ENCODE results near the gene ALG1.

ALG1 gene

DNA sequence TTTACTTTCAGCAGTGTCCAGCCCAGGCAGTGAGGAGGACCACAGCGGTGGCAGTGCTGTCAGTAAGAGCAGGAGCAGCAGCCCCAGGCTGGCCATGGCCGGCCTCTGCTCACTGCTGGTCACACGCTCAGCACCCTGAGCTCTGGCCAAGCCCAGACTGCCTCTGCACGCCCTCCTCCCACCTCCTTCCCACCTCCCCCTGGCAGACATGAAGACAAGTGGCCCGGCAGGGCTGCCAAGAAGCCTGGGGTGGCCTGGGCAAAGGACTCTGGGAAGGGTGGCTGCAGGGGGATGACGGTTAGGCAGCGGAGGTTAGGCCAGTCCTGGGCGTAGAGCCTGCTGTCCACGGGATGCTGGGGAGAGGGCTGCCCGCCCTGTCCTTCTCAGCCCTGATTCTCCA lies 5.8 kb upstream of the ALG1 start, which contains the start of gene C16orf89:
C16orf89 (minus strand) TSS at position 144 of the 400 bp plus-strand sequence; CDS start at position 96, 48 bp downstream.
- H3K4me3 ChIP-seq (ENCODE audit: low read depth, low read length): no peak within 1 kb of the TSS
- TF ChIP-seq, protein P1, sequence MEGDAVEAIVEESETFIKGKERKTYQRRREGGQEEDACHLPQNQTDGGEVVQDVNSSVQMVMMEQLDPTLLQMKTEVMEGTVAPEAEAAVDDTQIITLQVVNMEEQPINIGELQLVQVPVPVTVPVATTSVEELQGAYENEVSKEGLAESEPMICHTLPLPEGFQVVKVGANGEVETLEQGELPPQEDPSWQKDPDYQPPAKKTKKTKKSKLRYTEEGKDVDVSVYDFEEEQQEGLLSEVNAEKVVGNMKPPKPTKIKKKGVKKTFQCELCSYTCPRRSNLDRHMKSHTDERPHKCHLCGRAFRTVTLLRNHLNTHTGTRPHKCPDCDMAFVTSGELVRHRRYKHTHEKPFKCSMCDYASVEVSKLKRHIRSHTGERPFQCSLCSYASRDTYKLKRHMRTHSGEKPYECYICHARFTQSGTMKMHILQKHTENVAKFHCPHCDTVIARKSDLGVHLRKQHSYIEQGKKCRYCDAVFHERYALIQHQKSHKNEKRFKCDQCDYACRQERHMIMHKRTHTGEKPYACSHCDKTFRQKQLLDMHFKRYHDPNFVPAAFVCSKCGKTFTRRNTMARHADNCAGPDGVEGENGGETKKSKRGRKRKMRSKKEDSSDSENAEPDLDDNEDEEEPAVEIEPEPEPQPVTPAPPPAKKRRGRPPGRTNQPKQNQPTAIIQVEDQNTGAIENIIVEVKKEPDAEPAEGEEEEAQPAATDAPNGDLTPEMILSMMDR (IDR thresholded peaks at IDR 0.05; ENCODE audit: borderline replicate concordance, insufficient read depth, low read depth, low read length): no peak

GRCh38 chr16:5066511-5066910 lies 5.1 kb upstream of the ALG1 start:
- no peak overlapping the region for H3K4me3 ChIP-seq (ENCODE audit: low read depth, low read length)
- TF ChIP-seq, protein P1 (IDR thresholded peaks at IDR 0.05; ENCODE audit: borderline replicate concordance, insufficient read depth, low read depth, low read length): no peak

GRCh38 chr16:5069048-5069447 lies 2.6 kb upstream of the ALG1 start:
- TF ChIP-seq, protein P1 (IDR thresholded peaks at IDR 0.05; ENCODE audit: borderline replicate concordance, insufficient read depth, low read depth, low read length): no peak
- no peak overlapping the region for H3K4me3 ChIP-seq (ENCODE audit: low read depth, low read length)

- no peak overlapping the region for H3K4me3 ChIP-seq (ENCODE audit: low read depth, low read length)
- TF ChIP-seq, protein P1 (IDR thresholded peaks at IDR 0.05; ENCODE audit: borderline replicate concordance, insufficient read depth, low read depth, low read length): no peak
These were observed 1.8 kb upstream of the ALG1 start for GRCh38 chr16:5069854-5070253.

DNA sequence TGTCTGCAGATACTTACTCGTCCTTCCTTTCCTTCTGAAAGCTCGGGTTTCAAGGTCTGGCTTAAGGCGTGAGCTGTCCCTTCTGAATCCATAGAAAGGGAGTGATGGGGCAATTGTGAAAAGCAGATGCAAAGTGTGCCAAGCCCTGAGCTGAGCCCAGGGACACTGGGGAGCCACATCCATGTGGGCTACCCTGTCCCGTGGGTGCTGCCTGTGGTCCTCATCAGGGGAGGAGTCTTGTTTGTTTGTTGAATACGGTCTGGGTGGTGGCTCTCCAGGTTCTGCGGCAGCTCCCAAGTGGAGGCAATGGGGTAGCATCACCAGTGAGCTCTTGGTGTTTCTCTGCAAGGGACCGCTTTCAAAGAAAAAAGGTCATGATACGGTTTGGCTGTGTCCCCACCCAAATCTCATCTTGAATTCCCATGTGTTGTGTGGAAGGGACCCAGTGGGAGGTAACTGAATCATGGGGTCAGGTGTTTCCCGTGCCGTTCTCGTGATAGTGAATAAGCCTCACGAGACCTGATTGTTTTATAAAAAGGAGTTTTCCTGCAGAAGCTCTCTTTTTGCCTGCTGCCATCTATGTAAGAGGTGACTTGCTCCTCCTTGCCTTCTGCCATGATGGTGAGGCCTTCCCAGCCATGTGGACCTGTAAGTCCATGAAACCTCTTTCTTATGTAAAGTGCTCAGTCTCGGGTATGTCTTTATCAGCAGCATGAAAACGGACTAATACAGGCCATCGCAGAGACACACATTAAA lies 1.0 kb upstream of the ALG1 start:
- H3K4me3 ChIP-seq (ENCODE audit: low read depth, low read length): no peak overlapping the region
- TF ChIP-seq, protein P1 (IDR thresholded peaks at IDR 0.05; ENCODE audit: borderline replicate concordance, insufficient read depth, low read depth, low read length): no peak

DNA sequence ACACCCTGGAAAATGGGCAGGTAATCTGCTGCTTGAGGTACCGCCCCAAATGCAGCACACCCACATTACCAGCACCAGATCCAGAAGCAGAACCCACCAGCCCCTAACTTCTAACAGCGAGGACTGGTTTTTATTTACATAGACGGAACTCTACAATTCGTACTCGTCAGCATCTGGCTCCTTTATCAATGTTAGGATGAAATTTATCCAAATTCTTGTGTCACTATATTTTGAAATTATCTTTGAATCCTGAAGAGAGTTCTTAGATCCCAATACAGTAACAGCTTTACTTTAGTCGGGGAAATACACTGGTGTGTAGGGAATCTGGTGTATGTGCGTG lies 332 bp upstream of the ALG1 start:
- H3K4me3 ChIP-seq (ENCODE audit: low read depth, low read length): peak overlapping the region; percentile 68
- TF ChIP-seq, protein P1 (IDR thresholded peaks at IDR 0.05; ENCODE audit: borderline replicate concordance, insufficient read depth, low read depth, low read length): no peak
